GM18507 (cell line): ENCODE data around the gene MALAT1.

Source experiments
- DNase-seq: peaks from one replicate; pipeline ENCODE4 v3.0.0; 2011; ENCODE audit warnings: low read depth; ENCODE audit not compliant: insufficient read length; ENCODE audit errors: extremely low spot score
- FAIRE-seq: peaks from 2 replicates; lab custom pipeline; 2011; peaks lifted over from hg19 to GRCh38; lab: Jason Lieb, UNC

The MALAT1 gene

DNA sequence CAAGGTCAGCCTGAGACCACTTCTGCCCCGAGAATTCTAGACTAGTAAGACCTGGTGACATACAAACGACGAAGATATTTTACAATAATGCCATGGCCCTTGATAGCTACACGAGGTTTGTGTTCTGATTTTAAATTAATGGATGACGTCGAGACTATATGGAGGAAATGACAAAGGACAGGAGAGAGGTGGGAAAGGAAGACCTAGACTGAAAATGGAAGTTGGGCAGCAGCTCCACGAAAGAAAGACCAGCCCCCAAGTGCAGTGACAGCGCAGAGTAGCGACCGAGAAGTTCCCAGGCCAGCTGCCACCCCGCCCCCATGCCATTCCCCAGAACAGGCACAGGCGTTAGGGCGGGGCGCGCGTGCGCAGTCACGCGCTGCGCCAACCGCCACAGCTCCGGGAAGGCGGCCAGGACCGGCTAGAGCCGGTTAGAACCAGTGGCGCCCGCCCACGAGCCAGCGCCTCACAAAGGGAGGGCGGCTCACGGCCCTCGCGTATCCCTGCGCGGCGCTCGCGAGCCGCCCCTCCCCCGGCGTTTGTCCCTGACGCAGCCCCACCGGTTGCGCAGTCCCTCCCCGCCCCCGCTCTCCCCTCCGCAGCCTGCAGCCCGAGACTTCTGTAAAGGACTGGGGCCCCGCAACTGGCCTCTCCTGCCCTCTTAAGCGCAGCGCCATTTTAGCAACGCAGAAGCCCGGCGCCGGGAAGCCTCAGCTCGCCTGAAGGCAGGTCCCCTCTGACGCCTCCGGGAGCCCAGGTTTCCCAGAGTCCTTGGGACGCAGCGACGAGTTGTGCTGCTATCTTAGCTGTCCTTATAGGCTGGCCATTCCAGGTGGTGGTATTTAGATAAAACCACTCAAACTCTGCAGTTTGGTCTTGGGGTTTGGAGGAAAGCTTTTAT, 1.5 kb upstream of the MALAT1 start:
- DNase-seq (no peak), FAIRE-seq (peak; percentile 94)

GRCh38 chr11:65498042-65498726, 661 bp upstream of the MALAT1 start:
- FAIRE-seq: no peak

DNA sequence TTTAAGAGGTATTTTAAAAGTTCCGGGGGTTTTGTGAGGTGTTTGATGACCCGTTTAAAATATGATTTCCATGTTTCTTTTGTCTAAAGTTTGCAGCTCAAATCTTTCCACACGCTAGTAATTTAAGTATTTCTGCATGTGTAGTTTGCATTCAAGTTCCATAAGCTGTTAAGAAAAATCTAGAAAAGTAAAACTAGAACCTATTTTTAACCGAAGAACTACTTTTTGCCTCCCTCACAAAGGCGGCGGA, 193 bp upstream of the MALAT1 start:
- no peak for DNase-seq
- no peak for FAIRE-seq

More at GRCh38 chr11:65498042-65498726, 661 bp upstream of the MALAT1 start:
- no peak for DNase-seq

DNA sequence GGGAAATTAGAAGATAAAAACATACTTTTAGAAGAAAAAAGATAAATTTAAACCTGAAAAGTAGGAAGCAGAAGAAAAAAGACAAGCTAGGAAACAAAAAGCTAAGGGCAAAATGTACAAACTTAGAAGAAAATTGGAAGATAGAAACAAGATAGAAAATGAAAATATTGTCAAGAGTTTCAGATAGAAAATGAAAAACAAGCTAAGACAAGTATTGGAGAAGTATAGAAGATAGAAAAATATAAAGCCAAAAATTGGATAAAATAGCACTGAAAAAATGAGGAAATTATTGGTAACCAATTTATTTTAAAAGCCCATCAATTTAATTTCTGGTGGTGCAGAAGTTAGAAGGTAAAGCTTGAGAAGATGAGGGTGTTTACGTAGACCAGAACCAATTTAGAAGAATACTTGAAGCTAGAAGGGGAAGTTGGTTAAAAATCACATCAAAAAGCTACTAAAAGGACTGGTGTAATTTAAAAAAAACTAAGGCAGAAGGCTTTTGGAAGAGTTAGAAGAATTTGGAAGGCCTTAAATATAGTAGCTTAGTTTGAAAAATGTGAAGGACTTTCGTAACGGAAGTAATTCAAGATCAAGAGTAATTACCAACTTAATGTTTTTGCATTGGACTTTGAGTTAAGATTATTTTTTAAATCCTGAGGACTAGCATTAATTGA, 1.0 kb downstream of the MALAT1 start:
- DNase-seq: no peak
- FAIRE-seq: no peak

DNA sequence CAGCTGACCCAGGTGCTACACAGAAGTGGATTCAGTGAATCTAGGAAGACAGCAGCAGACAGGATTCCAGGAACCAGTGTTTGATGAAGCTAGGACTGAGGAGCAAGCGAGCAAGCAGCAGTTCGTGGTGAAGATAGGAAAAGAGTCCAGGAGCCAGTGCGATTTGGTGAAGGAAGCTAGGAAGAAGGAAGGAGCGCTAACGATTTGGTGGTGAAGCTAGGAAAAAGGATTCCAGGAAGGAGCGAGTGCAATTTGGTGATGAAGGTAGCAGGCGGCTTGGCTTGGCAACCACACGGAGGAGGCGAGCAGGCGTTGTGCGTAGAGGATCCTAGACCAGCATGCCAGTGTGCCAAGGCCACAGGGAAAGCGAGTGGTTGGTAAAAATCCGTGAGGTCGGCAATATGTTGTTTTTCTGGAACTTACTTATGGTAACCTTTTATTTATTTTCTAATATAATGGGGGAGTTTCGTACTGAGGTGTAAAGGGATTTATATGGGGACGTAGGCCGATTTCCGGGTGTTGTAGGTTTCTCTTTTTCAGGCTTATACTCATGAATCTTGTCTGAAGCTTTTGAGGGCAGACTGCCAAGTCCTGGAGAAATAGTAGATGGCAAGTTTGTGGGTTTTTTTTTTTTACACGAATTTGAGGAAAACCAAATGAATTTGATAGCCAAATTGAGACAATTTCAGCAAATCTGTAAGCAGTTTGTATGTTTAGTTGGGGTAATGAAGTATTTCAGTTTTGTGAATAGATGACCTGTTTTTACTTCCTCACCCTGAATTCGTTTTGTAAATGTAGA, 1.7 kb downstream of the MALAT1 start:
- DNase-seq (no peak), FAIRE-seq (no peak)

DNA sequence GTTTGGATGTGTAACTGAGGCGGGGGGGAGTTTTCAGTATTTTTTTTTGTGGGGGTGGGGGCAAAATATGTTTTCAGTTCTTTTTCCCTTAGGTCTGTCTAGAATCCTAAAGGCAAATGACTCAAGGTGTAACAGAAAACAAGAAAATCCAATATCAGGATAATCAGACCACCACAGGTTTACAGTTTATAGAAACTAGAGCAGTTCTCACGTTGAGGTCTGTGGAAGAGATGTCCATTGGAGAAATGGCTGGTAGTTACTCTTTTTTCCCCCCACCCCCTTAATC, 2.3 kb downstream of the MALAT1 start:
- DNase-seq (no peak), FAIRE-seq (no peak)

DNA sequence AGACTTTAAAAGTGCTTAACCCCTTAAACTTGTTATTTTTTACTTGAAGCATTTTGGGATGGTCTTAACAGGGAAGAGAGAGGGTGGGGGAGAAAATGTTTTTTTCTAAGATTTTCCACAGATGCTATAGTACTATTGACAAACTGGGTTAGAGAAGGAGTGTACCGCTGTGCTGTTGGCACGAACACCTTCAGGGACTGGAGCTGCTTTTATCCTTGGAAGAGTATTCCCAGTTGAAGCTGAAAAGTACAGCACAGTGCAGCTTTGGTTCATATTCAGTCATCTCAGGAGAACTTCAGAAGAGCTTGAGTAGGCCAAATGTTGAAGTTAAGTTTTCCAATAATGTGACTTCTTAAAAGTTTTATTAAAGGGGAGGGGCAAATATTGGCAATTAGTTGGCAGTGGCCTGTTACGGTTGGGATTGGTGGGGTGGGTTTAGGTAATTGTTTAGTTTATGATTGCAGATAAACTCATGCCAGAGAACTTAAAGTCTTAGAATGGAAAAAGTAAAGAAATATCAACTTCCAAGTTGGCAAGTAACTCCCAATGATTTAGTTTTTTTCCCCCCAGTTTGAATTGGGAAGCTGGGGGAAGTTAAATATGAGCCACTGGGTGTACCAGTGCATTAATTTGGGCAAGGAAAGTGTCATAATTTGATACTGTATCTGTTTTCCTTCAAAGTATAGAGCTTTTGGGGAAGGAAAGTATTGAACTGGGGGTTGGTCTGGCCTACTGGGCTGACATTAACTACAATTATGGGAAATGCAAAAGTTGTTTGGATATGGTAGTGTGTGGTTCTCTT, 2.8 kb downstream of the MALAT1 start:
- FAIRE-seq (no peak), DNase-seq (no peak)

DNA sequence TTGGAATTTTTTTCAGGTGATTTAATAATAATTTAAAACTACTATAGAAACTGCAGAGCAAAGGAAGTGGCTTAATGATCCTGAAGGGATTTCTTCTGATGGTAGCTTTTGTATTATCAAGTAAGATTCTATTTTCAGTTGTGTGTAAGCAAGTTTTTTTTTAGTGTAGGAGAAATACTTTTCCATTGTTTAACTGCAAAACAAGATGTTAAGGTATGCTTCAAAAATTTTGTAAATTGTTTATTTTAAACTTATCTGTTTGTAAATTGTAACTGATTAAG, 3.4 kb downstream of the MALAT1 start:
- DNase-seq (no peak), FAIRE-seq (no peak)

GRCh38 chr11:65502555-65503367, 3.9 kb downstream of the MALAT1 start:
- DNase-seq: no peak
- FAIRE-seq: no peak

DNA sequence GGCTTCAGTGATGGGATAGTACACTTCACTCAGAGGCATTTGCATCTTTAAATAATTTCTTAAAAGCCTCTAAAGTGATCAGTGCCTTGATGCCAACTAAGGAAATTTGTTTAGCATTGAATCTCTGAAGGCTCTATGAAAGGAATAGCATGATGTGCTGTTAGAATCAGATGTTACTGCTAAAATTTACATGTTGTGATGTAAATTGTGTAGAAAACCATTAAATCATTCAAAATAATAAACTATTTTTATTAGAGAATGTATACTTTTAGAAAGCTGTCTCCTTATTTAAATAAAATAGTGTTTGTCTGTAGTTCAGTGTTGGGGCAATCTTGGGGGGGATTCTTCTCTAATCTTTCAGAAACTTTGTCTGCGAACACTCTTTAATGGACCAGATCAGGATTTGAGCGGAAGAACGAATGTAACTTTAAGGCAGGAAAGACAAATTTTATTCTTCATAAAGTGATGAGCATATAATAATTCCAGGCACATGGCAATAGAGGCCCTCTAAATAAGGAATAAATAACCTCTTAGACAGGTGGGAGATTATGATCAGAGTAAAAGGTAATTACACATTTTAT, 4.6 kb downstream of the MALAT1 start:
- FAIRE-seq (no peak), DNase-seq (no peak)

DNA sequence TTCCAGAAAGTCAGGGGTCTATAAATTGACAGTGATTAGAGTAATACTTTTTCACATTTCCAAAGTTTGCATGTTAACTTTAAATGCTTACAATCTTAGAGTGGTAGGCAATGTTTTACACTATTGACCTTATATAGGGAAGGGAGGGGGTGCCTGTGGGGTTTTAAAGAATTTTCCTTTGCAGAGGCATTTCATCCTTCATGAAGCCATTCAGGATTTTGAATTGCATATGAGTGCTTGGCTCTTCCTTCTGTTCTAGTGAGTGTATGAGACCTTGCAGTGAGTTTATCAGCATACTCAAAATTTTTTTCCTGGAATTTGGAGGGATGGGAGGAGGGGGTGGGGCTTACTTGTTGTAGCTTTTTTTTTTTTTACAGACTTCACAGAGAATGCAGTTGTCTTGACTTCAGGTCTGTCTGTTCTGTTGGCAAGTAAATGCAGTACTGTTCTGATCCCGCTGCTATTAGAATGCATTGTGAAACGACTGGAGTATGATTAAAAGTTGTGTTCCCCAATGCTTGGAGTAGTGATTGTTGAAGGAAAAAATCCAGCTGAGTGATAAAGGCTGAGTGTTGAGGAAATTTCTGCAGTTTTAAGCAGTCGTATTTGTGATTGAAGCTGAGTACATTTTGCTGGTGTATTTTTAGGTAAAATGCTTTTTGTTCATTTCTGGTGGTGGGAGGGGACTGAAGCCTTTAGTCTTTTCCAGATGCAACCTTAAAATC, 5.3 kb downstream of the MALAT1 start:
- no peak for DNase-seq
- FAIRE-seq: no peak

DNA sequence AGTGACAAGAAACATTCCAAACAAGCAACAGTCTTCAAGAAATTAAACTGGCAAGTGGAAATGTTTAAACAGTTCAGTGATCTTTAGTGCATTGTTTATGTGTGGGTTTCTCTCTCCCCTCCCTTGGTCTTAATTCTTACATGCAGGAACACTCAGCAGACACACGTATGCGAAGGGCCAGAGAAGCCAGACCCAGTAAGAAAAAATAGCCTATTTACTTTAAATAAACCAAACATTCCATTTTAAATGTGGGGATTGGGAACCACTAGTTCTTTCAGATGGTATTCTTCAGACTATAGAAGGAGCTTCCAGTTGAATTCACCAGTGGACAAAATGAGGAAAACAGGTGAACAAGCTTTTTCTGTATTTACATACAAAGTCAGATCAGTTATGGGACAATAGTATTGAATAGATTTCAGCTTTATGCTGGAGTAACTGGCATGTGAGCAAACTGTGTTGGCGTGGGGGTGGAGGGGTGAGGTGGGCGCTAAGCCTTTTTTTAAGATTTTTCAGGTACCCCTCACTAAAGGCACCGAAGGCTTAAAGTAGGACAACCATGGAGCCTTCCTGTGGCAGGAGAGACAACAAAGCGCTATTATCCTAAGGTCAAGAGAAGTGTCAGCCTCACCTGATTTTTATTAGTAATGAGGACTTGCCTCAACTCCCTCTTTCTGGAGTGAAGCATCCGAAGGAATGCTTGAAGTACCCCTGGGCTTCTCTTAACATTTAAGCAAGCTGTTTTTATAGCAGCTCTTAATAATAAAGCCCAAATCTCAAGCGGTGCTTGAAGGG, 6.0 kb downstream of the MALAT1 start:
- no peak for FAIRE-seq
- DNase-seq: no peak

DNA sequence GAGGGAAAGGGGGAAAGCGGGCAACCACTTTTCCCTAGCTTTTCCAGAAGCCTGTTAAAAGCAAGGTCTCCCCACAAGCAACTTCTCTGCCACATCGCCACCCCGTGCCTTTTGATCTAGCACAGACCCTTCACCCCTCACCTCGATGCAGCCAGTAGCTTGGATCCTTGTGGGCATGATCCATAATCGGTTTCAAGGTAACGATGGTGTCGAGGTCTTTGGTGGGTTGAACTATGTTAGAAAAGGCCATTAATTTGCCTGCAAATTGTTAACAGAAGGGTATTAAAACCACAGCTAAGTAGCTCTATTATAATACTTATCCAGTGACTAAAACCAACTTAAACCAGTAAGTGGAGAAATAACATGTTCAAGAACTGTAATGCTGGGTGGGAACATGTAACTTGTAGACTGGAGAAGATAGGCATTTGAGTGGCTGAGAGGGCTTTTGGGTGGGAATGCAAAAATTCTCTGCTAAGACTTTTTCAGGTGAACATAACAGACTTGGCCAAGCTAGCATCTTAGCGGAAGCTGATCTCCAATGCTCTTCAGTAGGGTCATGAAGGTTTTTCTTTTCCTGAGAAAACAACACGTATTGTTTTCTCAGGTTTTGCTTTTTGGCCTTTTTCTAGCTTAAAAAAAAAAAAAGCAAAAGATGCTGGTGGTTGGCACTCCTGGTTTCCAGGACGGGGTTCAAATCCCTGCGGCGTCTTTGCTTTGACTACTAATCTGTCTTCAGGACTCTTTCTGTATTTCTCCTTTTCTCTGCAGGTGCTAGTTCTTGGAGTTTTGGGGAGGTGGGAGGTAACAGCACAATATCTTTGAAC, 6.8 kb downstream of the MALAT1 start:
- FAIRE-seq: no peak
- no peak for DNase-seq

DNA sequence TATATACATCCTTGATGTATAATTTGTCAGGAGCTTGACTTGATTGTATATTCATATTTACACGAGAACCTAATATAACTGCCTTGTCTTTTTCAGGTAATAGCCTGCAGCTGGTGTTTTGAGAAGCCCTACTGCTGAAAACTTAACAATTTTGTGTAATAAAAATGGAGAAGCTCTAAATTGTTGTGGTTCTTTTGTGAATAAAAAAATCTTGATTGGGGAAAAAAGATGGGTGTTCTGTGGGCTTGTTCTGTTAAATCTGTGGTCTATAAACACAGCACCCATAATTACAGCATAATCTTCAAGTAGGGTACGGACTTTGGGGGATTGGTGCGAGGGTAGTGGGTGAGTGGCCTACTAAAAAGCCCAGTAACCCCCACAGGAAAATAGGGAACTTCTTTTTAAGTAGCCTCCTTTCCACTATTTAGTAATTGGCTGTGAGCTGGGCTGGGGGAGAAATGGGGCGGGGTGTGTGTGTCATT, 7.5 kb downstream of the MALAT1 start:
- no peak for FAIRE-seq
- no peak for DNase-seq

DNA sequence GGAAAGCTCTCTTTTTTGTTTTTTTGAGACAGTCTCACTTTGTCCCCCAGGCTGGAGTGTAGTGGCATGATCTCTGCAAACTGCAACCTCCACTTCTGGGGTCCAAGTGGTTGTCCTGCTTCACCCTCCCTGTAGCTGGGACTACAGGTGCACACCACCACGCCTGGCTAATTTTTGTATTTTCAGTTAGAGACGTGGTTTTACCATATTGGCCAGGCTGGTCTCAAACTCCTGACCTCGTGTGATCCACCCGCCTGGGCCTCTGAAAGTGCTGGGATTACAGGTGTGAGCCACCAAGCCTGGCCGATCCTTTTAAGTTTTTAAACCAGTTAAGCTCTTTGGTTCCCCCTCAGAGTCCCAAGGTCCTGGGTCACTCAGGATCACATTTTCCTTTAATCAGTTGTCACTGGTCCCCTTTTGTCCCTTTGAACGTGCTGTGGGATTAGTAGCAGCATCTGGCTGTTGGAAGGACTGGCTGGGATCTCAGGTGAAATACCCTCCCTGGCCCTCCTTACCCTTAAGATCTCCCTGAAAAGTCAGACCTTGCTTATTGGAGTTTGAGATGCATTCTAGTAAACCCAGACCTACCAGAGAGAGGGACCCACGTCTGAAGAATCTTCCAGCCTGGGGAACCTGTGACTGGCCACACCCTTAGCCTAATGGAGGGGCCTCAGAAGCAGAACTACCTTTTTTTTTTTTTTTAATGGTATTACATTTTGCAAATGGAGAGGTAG, 8.1 kb downstream of the MALAT1 start:
- FAIRE-seq: peak; percentile 35
- DNase-seq: no peak
